Measurements from ENCODE around the gene FBH1.
A peak's percentile ranks its signal among the peaks of the same experiment; 100 is the strongest.
"Not testable (repeated sequence)": the region's sequence is repeated elsewhere in the genome, so short reads cannot be mapped to it uniquely, and the experiment has no call there.

FBH1 gene

GRCh38 chr10:5961405-5962100 is 71.5 kb downstream of the FBH1 start:
- DNase-seq: no peak

GRCh38 chr10:5962358-5962940 is 72.4 kb downstream of the FBH1 start:
- not testable (repeated sequence) for DNase-seq

GRCh38 chr10:5963071-5963470 is 73.0 kb downstream of the FBH1 start:
- no peak for DNase-seq

GRCh38 chr10:5963591-5963990 is 73.5 kb downstream of the FBH1 start:
- DNase-seq: no peak

- DNase-seq: no peak
These were observed 74.7 kb downstream of the FBH1 start for GRCh38 chr10:5964736-5965135.

GRCh38 chr10:5965266-5965665 is 75.2 kb downstream of the FBH1 start:
- no peak for DNase-seq

- DNase-seq: no peak
These were observed 78.1 kb downstream of the FBH1 start for GRCh38 chr10:5968037-5968680.

- no peak for DNase-seq
These were observed 78.8 kb downstream of the FBH1 start for GRCh38 chr10:5968681-5969453.

- DNase-seq: no peak
These were observed 80.0 kb downstream of the FBH1 start for GRCh38 chr10:5970066-5970465.

GRCh38 chr10:5970527-5970926 is 80.5 kb downstream of the FBH1 start:
- DNase-seq: no peak

GRCh38 chr10:5971315-5971832 is 81.3 kb downstream of the FBH1 start:
- peak; percentile 93 for DNase-seq

- peak; percentile 26 for DNase-seq
These were observed 81.8 kb downstream of the FBH1 start for GRCh38 chr10:5971886-5972285.

GRCh38 chr10:5973069-5973468 is 83.0 kb downstream of the FBH1 start:
- no peak for DNase-seq

- peak; percentile 79 for DNase-seq
These were observed 85.8 kb downstream of the FBH1 start for GRCh38 chr10:5975641-5976473.

GRCh38 chr10:5976512-5977470 is 86.7 kb downstream of the FBH1 start:
- peak; percentile 66 for DNase-seq

GRCh38 chr10:5977471-5978229 is 87.6 kb downstream of the FBH1 start, which contains the start of gene IL15RA:
Gene IL15RA, minus strand, starts transcription at chr10:5977543. Its CDS starts 51 bp downstream, at chr10:5977492.
- peak; percentile 90 for DNase-seq

GRCh38 chr10:5978230-5978489 is 88.1 kb downstream of the FBH1 start:
- DNase-seq: no peak

- peak; percentile 77 for DNase-seq
These were observed 91.5 kb downstream of the FBH1 start for GRCh38 chr10:5981529-5981928.

GRCh38 chr10:5983774-5984173 is 93.7 kb downstream of the FBH1 start:
- no peak for DNase-seq

GRCh38 chr10:5985029-5985428 is 95.0 kb downstream of the FBH1 start:
- no peak for DNase-seq

All from hematopoietic multipotent progenitor cell treated with erythropoietin and hydrocortisone succinate and interleukin-3 and kit ligand, for 6 days (in vitro differentiated cells).